IPS DF 6.9 (cell line): ENCODE data around the gene AOPEP.

ENCODE experiments used
- DNase-seq: peaks from one replicate; pipeline ENCODE4 v3.0.0-alpha.2; 2013; ENCODE audit warnings: low read depth, low spot score
- H3K27ac ChIP-seq: one replicate; pipeline ENCODE4 v1.5.1; 2013; ENCODE audit warnings: low read length, control low read depth
- H3K27me3 ChIP-seq: 2 replicates; pipeline ENCODE4 v1.6.1; 2013; ENCODE audit warnings: mild to moderate bottlenecking, low read length; ENCODE audit not compliant: control insufficient read depth, insufficient read depth
- H3K36me3 ChIP-seq: 2 replicates; pipeline ENCODE4 v1.6.1; 2013; ENCODE audit warnings: low read length; ENCODE audit not compliant: control insufficient read depth, insufficient read depth
- H3K4me1 ChIP-seq: 2 replicates; pipeline ENCODE4 v1.6.1; 2013; ENCODE audit warnings: low read length; ENCODE audit not compliant: control insufficient read depth, insufficient read depth
- H3K4me3 ChIP-seq: 2 replicates; pipeline ENCODE4 v1.5.1; 2013; ENCODE audit warnings: mild to moderate bottlenecking, low read length
- H3K9me3 ChIP-seq: 2 replicates; pipeline ENCODE4 v1.6.1; 2013; ENCODE audit warnings: low read length, inconsistent platforms; ENCODE audit not compliant: control insufficient read depth, insufficient read depth
- WGBS: extraction: QIAGEN DNeasy Blood & Tissue Kit; methylation state at CpG from one replicate; pipeline ENCODE4 v1.1.7; 2013; ENCODE audit warnings: mixed read lengths, missing lambda C conversion rate; ENCODE audit not compliant: insufficient read length, insufficient coverage; 5-methylcytosine and 5-hydroxymethylcytosine counted together

Gene AOPEP

DNA sequence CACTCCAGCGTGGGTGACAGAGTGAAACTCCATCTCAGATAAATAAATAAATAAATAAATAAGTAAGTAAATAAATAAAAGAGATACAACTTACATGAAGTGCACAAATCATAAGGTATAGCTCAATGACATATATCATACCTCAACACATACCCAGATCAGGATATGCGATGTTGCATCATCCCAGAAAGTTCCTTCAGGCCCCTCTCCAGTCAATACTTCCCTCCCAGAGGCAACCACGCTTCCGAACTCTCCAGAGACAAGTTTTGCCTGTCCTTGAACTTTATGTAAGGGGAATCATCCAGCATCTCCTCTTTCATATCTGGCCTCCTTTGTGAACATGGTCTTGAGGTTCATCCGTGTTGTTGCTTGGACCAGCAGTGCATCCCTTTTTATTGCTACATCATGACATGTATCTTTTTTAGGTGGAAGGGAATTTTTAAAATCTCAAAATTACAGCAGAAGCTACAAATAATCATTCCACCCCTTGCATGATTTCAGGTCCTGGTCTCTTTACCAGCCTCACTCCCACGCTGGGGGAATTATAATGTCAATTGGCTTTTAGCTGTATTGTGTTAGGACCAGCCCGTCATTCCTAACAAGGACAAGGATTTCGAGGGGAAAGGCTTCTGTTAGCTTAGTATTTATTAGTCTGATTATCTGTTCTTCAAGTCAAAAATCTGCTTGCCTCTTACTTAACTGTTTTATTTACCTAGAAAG is 32.9 kb upstream of the AOPEP start:
- Histone ChIP-seq H3K27me3 (no peaks in the 10 kb centered on the region), H3K4me3 (no peak overlapping the region), H3K4me1 (no peaks in the 10 kb centered on the region), H3K27ac (no peak overlapping the region), H3K36me3 (no peaks in the 10 kb centered on the region), H3K9me3 (no peaks in the 10 kb centered on the region)
- DNase-seq = no peak
- WGBS = no CpG with 5 or more reads among the region's 8 CpGs

DNA sequence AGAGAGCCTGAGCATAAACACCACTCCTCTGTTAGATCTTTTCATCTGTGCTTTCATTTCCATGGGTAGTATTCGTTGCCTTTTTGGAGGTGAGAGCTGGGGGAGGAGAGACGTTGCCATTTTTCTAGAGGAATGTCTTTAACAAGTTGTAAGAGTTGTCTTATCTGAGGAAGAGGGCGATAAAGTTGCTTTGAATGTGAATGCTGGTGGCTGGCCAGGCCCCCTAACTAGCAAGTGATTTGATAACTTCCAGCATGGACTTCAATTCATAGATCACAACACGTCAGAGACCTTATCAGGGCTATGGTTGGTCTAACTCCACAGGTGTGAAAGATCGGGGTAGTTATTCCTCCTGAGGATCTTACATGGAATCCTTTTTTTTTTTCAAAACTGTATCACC is 30.0 kb upstream of the AOPEP start:
- H3K4me3 ChIP-seq = no peak overlapping the region
- no CpG with 5 or more reads among the region's 5 CpGs for WGBS

DNA sequence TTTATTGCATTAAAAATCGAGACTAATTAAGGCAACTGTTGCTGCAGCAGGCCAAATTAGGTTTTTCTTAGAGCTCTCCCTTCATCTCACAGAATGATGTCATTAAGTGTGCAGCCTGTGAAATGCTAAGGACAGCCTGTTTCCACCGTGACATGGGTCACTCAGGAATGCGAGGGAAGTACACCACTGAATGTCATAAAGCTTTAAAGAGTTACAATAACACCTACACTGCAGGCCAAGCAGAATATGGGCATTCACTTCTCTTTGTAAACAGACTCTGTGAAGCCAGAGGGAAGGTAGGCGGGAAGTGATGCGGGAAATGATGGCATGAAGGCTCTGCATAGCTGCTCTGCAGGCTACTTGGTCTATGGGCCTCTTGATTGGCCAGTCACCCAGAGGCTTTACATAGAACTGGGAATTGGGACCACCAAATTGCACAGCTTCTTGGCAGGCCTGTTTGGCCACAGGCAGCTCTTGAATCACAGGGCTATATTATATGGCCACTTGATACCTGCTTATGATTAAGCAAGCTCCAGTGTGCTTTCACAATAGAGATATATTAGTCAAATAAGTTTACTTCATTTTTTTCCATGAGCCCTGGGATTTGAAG is 28.4 kb upstream of the AOPEP start:
- DNase-seq = no peak
- no peaks in the 10 kb centered on the region for H3K27me3 ChIP-seq
- WGBS = no CpG with 5 or more reads among the region's 5 CpGs
- no peak overlapping the region for H3K4me3 ChIP-seq
- H3K27ac ChIP-seq = no peak overlapping the region
- H3K9me3 ChIP-seq = no peaks in the 10 kb centered on the region
- H3K36me3 ChIP-seq = no peaks in the 10 kb centered on the region
- H3K4me1 ChIP-seq = no peaks in the 10 kb centered on the region

More for the DNA sequence above, 30.0 kb upstream of the AOPEP start:
- Histone ChIP-seq H3K27ac (no peak overlapping the region), H3K36me3 (no peaks in the 10 kb centered on the region), H3K4me1 (no peaks in the 10 kb centered on the region), H3K9me3 (no peaks in the 10 kb centered on the region), H3K27me3 (no peaks in the 10 kb centered on the region)
- no peak for DNase-seq

DNA sequence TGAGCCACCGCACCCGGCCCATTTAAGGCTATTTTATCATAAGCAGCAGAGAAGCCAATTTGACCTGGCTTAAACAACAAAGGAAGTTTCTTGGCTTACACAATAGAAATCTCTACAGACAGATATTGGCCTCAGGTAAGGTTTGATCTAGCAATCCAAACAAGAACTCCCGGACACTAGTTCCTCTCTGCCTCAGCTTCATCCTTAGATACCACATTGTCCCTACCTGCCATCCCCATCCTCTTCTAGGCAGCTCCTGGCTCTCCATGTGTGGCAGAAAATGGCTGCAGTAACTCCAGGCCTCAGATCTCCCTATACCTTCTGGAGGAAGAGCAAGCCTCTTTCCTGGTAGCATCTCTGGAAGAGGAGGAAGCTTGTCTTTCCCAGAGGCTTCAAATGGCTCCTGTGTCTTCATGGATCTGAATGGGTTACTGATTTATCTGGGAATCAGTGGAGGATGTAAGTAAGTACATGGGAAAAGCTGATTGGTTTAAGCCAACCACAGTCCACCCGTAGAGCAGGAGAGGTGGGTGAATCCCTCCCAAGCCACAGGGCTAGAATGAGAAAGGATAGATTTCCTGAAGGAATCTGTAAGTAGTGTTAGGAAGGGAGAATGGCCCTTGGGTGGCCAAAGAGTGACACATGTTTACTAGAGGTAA is 26.7 kb upstream of the AOPEP start:
- no peak for DNase-seq
- no CpG with 5 or more reads among the region's 4 CpGs for WGBS
- no peaks in the 10 kb centered on the region for H3K27me3 ChIP-seq
- H3K27ac ChIP-seq = no peak overlapping the region
- no peaks in the 10 kb centered on the region for H3K4me1 ChIP-seq
- no peak overlapping the region for H3K4me3 ChIP-seq
- no peaks in the 10 kb centered on the region for H3K36me3 ChIP-seq
- no peaks in the 10 kb centered on the region for H3K9me3 ChIP-seq

DNA sequence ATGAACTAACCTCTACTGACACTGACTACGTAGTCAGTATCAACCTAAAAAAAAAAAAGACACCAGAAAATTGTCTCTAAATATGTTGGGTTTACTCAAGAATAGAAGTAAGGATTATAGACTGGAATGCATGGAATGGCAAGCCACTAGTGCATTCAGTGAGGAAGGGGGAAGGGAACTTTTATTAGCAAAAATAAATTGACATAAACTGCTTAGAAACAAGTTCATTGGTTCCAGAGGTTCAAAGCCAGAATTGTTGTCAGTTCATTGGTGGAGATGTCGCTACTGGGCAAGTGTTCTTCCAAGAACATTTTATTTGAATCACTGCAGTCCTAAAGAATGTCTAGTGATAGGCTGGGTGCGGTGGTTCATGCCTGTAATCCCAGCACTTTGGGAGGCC is 26.1 kb upstream of the AOPEP start:
- H3K27ac ChIP-seq = no peak overlapping the region
- H3K4me1 ChIP-seq = no peaks in the 10 kb centered on the region
- no peaks in the 10 kb centered on the region for H3K9me3 ChIP-seq
- no peak for DNase-seq
- no peaks in the 10 kb centered on the region for H3K36me3 ChIP-seq
- no peak overlapping the region for H3K4me3 ChIP-seq
- WGBS = no CpG with 5 or more reads among the region's 3 CpGs
- H3K27me3 ChIP-seq = no peaks in the 10 kb centered on the region

DNA sequence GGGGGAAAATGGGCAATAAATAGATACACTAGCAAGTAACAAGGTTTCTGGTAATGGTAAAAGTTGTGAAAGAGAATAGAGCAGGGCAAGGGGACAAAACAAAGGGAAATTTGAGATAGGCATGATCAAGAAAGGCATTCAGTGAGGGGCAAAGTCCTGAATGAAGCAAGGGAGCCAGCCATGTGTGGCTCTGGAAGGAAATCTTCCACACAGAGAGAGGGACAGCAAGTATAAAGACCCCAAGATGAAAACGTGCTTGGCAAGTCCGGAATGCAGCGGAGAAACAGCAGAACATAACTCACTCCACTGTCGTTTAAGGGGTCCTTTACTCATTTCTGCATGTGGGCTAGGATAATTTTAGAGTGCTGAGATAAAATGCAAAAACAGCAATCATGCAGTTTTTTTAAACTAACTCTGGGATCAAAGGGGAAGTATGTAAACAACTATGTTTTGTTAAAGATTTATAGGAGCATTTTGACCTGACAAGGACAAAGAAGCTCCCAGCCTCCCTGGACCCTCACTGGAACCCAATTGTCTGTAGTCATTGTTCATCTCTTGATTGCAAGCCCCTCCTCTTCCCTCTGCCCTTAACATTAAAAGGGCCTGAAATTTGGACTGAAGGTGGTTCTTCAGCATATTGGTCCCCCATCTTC is 22.9 kb upstream of the AOPEP start:
- DNase-seq = no peak
- Histone ChIP-seq H3K27ac (no peak overlapping the region), H3K4me3 (no peak overlapping the region), H3K27me3 (no peaks in the 10 kb centered on the region), H3K9me3 (no peaks in the 10 kb centered on the region), H3K4me1 (no peaks in the 10 kb centered on the region), H3K36me3 (no peaks in the 10 kb centered on the region)
- WGBS = no CpG with 5 or more reads among the region's 4 CpGs

DNA sequence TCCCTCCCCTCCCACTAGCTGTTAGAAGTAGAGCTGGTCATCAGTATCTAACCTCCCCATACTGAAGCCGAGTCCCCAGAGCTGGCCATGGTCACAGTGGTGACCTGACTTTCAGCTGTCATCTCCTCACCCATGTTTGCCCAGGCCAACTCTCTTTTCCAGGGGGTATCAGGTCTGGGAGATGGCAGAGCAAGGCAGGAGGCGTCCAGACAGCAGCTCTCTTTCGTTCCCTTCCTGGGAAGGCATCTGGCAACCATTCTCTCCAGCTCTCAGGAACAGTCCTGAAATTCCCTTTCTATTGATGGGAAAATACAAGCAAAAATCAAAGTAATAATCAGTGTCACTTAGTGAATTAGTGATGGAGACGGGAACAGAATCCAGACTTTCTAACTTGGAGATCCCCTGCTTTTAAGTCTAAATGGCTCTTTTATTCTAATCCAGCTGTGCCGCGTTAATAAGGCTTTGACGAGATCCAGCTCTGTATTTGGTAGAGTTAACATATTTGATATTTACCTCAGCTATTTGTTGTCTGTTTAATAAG is 21.3 kb upstream of the AOPEP start:
- Histone ChIP-seq H3K4me3 (no peak overlapping the region), H3K36me3 (no peaks in the 10 kb centered on the region), H3K4me1 (no peaks in the 10 kb centered on the region), H3K27me3 (no peaks in the 10 kb centered on the region), H3K27ac (no peak overlapping the region), H3K9me3 (no peaks in the 10 kb centered on the region)
- no peak for DNase-seq
- no CpG with 5 or more reads among the region's 7 CpGs for WGBS

DNA sequence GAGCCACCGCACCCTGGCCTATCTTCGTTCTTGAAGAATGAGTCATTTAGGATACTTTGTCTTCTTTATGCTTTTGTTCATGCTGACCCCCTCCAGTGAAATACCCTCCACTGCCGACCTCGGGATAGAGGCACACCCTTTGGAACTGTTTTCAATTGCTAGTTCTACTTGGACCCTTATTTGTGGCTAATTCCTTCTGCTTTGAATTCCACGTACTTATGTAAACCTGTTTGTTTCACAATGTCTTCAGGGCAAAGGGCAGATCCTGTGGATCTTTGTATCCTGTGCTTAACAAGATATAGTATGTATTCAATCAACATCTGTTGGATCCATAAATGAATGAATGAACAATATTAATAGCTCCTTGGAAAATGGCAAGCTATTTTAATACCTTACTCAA is 19.6 kb upstream of the AOPEP start:
- Histone ChIP-seq H3K27ac (no peak overlapping the region), H3K27me3 (no peaks in the 10 kb centered on the region), H3K9me3 (no peaks in the 10 kb centered on the region), H3K4me1 (no peaks in the 10 kb centered on the region), H3K4me3 (no peak overlapping the region), H3K36me3 (no peaks in the 10 kb centered on the region)
- no CpG with 5 or more reads among the region's 5 CpGs for WGBS
- DNase-seq = no peak

DNA sequence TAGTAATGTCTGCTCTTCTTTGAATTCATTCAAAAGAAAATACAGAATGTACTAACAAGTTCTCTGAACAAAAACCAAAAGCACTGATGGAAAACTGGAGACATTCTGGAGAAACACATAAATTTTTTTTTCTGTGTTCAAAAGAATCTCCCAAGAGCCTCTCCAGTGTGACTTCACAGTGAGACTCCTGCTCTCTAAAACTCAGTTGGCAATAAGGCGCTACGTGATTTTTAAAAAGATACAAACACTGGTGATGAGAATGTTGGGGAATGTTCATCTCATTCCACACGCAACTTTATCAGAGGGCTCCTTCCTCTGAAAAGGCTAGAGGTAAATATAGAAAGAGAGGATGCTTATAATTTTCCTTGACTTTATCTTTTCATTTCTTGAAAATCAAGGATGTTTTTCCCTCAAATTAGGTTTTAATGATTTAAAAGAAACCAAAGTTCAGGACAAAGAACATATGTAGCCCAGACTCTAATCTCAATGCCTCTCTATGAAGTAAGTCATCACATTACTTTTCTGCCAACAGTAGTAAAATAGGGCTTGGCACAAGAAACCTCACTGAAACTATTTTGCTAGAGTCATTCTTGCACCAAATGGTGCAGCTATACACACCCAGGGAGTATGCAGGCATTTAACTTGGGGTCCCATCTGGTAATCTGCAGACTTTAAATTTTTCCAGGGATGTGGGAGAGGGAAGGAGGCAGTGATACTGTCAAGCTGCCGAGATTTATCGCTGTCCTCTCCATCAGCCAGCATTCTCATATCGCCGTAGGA is 12.9 kb upstream of the AOPEP start:
- Histone ChIP-seq H3K36me3 (no peaks in the 10 kb centered on the region), H3K4me1 (no peaks in the 10 kb centered on the region), H3K27me3 (no peaks in the 10 kb centered on the region), H3K4me3 (no peak overlapping the region), H3K9me3 (no peaks in the 10 kb centered on the region), H3K27ac (no peak overlapping the region)
- DNase-seq = no peak
- no CpG with 5 or more reads among the region's 7 CpGs for WGBS

DNA sequence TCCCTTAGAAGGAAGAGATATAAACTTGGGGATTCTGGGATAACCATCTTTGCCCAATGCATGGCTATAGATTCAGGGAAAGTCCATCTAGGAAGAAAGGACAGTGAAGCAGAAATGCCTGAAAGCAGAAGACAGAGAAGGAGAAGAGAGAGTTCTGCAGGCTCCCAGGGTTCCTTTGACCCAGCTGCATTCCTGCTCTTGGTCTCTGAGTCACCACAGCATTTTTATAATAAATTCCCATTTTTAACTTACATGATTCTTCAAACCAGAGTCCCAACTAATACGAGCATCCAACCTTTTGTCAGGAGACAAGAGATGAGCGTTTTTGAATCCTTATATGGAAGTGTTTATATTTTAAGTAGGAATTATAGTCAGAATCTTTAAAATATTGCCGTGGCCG is 12.0 kb upstream of the AOPEP start:
- DNase-seq = no peak
- no peak overlapping the region for H3K4me3 ChIP-seq
- H3K27me3 ChIP-seq = no peaks in the 10 kb centered on the region
- no peaks in the 10 kb centered on the region for H3K36me3 ChIP-seq
- H3K4me1 ChIP-seq = no peaks in the 10 kb centered on the region
- H3K27ac ChIP-seq = no peak overlapping the region
- 100% methylated on average over 1 of the region's 4 CpGs for WGBS
- no peaks in the 10 kb centered on the region for H3K9me3 ChIP-seq
